Upper lobe of right lung (tissue), 1 donor: ENCODE data around the gene DNAAF8. TPM values are rescaled to one million over a fixed set of nuclear protein-coding genes. Genes with fewer than 3 reads are reported as not detected.

Experiments used
- ATAC-seq: fragments of 200-7000 bp; cut with Tn5 transposase; one replicate; pipeline ENCODE4 v1.9.1; 2020; ENCODE audit warnings: mild to moderate bottlenecking, moderate library complexity
- DNase-seq: peaks from one replicate; pipeline ENCODE4 v3.0.0-alpha.2; 2020
- H3K27ac ChIP-seq: fragments of 200-600 bp; one replicate; pipeline ENCODE4 v1.8.0; 2022
- H3K27me3 ChIP-seq: fragments of 200-600 bp; one replicate; pipeline ENCODE4 v1.8.0; 2022; ENCODE audit warnings: mild to moderate bottlenecking
- H3K36me3 ChIP-seq: fragments of 200-600 bp; one replicate; pipeline ENCODE4 v1.8.0; 2022
- H3K4me1 ChIP-seq: fragments of 200-600 bp; one replicate; pipeline ENCODE4 v1.8.0; 2022
- H3K4me3 ChIP-seq: fragments of 200-600 bp; one replicate; pipeline ENCODE4 v1.8.0; 2022; ENCODE audit warnings: mild to moderate bottlenecking
- H3K9me3 ChIP-seq: fragments of 200-600 bp; one replicate; pipeline ENCODE4 v1.8.0; 2022
- intact Hi-C: fragments of 100-400 bp; cut with DNase I; formaldehyde crosslinking; loops from one replicate; pipeline ENCODE4 v1.11.0; 2022
- total RNA-seq: library from RNA; stranded (reverse); fragmentation: NEBNext Ultra II Directional; extraction: Animal tissue kit (Norgen Biotek cat#: 25700); gene quantifications from one replicate; pipeline ENCODE4 v1.2.1, GENCODE V29; 2021
- TF ChIP-seq, protein P1 (sequence below): fragments of 200-600 bp; IDR thresholded peaks from one replicate; pipeline ENCODE4 v1.8.0; 2022; ENCODE audit warnings: antibody characterized with exemption
- donor health status: DM: no; HTN: yes; CAD: no; lungs with severe emphysema.

DNAAF8 gene
- total RNA-seq, 1 donor from 2014 or later: 0.58 TPM

DNA sequence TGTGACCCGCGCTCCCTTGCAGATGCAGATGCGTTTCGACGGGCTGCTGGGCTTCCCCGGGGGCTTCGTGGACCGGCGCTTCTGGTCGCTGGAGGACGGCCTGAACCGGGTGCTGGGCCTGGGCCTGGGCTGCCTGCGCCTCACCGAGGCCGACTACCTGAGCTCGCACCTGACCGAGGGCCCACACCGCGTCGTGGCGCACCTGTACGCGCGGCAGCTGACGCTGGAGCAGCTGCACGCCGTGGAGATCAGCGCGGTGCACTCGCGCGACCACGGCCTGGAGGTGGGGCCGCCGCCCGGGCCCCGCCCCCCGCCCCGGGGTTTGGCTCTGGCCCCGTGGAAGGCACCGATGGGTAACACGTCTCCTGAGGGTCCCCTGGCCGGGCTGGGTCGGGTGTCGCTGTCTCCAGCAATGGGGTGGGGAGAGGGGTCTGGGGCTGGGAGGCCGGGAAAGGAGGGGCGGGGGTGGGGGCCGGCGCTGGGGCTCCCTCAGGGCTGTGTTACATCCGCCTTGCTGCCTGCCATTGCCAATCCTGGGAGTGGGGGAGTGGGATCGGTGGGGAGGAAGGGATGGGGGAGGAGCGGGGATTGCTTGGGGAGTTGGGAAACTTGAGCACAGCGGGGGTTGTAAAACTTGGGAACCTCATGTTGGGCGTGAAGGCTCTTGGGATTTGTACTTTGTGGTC, 40.2 kb upstream of the DNAAF8 start:
- Histone ChIP-seq H3K27ac (peak overlapping the region; percentile 88), H3K4me3 (peak overlapping the region; percentile 87), H3K36me3 (peaks cover 33% of the 10 kb centered on the region), H3K4me1 (peaks cover 17% of the 10 kb centered on the region), H3K27me3 (no peaks in the 10 kb centered on the region), H3K9me3 (no peaks in the 10 kb centered on the region)
- intact Hi-C loops: no loop called here
- ATAC-seq (peak; percentile 50), DNase-seq (peak; percentile 79)
- TF ChIP-seq, protein P1, sequence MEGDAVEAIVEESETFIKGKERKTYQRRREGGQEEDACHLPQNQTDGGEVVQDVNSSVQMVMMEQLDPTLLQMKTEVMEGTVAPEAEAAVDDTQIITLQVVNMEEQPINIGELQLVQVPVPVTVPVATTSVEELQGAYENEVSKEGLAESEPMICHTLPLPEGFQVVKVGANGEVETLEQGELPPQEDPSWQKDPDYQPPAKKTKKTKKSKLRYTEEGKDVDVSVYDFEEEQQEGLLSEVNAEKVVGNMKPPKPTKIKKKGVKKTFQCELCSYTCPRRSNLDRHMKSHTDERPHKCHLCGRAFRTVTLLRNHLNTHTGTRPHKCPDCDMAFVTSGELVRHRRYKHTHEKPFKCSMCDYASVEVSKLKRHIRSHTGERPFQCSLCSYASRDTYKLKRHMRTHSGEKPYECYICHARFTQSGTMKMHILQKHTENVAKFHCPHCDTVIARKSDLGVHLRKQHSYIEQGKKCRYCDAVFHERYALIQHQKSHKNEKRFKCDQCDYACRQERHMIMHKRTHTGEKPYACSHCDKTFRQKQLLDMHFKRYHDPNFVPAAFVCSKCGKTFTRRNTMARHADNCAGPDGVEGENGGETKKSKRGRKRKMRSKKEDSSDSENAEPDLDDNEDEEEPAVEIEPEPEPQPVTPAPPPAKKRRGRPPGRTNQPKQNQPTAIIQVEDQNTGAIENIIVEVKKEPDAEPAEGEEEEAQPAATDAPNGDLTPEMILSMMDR: no peak

DNA sequence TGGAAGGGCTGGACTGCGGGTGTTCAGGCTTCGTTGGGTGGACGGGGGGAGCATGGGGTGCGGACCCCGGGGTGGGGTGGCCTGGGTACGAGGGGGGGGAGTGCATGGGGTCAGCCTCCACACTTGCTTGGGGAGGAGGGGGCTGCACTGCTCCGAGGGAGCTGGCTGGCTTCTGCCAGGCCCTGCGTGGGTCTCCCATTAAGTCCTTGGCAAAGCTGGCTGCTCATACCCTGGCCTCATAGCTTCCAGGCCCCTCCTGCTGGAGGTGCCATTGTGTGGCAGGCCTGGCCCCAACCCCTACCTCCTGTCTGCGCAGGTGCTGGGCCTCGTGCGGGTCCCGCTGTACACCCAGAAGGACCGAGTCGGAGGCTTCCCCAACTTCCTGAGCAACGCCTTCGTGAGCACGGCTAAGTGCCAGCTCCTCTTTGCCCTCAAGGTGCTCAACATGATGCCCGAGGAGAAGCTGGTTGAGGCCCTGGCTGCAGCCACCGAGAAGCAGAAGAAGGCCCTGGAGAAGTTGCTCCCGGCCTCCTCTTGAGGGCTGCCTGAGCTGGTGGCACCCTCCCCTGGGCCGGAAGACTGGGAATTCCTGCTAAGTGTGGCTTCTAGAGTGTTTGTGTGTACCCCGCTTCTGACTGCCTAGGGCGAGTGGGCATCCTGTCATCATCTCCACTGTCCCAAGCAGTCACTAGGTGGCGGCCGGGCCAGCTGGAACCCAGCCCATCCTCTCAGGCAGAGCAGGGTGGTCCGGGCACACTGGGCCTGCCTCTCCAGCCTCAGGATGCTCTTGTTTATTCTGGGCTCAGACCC, 39.5 kb upstream of the DNAAF8 start:
- no peaks in the 10 kb centered on the region for H3K9me3 ChIP-seq
- ATAC-seq (no peak), DNase-seq (peak; percentile 68)
- H3K27ac ChIP-seq: peak overlapping the region; percentile 42
- TF ChIP-seq, protein P1: peak; percentile 6
- H3K36me3 ChIP-seq: peaks cover 40% of the 10 kb centered on the region
- no peaks in the 10 kb centered on the region for H3K27me3 ChIP-seq
- peak overlapping the region; percentile 87 for H3K4me3 ChIP-seq
- peaks cover 17% of the 10 kb centered on the region for H3K4me1 ChIP-seq
- intact Hi-C loops: no loop called here

DNA sequence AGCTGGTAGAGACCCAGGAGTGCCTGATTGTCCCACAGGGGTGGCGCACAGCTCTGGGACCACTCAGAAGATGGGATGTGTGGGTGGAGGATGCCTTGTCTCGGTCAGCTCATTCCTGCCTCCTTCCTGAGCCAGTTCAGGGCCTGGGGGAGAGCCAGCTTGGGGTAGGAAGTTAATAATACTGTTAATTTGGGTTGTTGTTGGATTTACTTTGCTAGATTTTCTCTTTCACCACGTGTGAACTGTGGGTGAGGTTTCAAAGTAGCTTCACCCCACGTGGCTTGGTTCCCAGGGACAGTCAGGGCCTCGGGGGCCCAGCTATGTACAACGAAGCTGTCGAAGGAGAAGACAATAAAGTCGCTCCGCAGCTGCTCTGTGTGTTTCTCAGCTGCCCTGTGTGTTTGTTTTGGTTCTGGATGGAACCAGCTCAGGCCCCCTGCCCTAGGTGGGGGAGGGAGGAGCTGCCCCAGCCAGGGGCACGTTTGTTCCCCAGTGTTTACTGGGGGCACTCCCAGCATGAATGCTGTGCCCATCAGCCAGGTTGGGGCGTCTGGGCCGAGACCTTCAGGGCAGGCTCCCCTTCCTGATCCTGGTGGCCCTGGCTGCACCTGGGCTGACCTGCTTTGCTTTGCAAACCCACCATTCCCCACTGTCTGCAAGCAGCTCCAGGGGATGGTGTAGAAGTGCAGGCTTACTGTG, 38.7 kb upstream of the DNAAF8 start:
- ATAC-seq (no peak), DNase-seq (no peak)

DNA sequence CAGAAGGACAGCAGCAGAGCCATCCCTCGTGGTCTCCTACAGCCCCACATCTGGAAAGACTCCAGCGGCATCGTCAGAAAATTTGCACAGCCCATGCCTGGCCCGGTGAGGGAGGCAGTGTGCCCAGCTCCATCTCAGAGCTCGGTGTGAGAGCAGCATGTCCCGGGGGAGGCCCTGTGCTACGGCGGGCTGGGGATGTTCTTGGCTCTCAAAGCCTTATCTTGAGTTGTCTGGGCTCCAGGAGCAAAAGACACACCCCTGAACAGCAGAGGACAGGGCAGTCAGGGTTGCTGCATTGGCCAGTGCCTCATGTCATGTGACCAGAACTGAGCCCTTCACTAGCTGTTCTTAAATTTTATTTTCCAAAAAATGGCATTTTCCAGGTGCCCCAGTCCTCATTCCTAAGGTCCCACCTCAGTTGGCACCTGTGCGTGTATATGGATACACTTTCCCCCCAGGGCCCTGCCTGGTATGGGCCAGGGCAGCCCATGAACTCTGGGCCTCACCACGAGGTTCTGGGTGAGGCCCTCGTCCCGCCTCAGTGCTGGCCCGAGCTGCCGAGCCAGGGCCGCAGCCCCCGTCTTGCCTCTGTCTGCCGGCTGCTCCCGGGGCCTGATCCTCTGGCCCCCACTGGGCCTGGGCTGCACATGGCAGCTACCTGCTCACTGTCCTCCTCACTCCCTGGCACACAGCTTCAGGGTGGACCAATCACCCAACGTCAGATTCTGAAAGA, 38.0 kb upstream of the DNAAF8 start:
- DNase-seq (peak; percentile 63), ATAC-seq (no peak)
- peaks cover 55% of the 10 kb centered on the region for H3K36me3 ChIP-seq
- H3K27me3 ChIP-seq: no peaks in the 10 kb centered on the region
- peaks cover 17% of the 10 kb centered on the region for H3K4me1 ChIP-seq
- H3K27ac ChIP-seq: no peak overlapping the region
- TF ChIP-seq, protein P1: no peak
- no peaks in the 10 kb centered on the region for H3K9me3 ChIP-seq
- no peak overlapping the region for H3K4me3 ChIP-seq
- intact Hi-C loops: no loop called here

More for the DNA sequence above, 38.7 kb upstream of the DNAAF8 start:
- Histone ChIP-seq H3K9me3 (no peaks in the 10 kb centered on the region), H3K27me3 (no peaks in the 10 kb centered on the region), H3K27ac (no peak overlapping the region), H3K4me1 (peaks cover 17% of the 10 kb centered on the region), H3K4me3 (no peak overlapping the region), H3K36me3 (peaks cover 48% of the 10 kb centered on the region)
- TF ChIP-seq, protein P1: no peak
- intact Hi-C loops: no loop called here
